ENCODE data around the gene PPP2R2D. TPM values are rescaled to one million over a fixed set of nuclear protein-coding genes. Genes with fewer than 3 reads are reported as not detected.

Gene PPP2R2D
- total RNA-seq, 1 experiment from 2014 or later: 33.2 TPM

DNA sequence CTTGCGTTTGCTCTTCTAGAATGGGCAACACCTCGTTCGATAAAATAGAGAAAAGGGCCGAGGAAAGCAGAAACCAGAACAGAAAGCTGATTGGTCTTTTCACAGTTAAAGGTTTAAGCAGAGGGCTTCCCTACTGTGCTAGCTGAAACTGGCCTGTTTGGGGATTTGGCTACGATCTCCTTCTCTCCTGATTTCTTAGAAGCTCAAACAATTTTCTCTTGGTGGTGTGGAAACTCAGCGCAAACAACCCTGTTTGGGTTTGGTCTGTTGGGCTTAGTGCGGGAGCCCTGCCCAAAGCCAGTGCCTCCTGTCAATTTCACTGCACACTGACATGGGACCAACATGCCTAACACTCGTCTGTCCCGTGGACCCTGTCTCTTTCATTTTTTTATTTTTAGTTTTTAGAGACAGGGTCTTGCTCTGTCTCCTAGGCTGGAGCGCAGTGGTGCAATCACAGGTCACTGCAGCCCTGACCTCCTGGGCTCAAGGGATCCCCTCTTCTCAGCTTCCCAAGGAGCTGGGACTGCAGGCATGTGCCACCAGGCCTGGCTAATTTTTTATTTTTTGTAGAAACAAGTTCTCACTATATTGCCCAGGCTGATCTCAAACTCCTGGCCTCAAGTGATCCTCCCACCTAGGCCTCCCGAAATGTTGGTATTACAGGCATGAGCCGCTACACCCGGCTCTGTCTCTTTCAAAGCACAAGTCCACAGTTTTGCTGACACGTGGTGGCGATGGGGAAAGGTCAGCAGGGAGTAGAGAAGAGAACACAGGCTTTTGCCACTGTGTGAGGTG lies 97.4 kb downstream of the PPP2R2D start (continued):
- TF ChIP-seq, protein P1, sequence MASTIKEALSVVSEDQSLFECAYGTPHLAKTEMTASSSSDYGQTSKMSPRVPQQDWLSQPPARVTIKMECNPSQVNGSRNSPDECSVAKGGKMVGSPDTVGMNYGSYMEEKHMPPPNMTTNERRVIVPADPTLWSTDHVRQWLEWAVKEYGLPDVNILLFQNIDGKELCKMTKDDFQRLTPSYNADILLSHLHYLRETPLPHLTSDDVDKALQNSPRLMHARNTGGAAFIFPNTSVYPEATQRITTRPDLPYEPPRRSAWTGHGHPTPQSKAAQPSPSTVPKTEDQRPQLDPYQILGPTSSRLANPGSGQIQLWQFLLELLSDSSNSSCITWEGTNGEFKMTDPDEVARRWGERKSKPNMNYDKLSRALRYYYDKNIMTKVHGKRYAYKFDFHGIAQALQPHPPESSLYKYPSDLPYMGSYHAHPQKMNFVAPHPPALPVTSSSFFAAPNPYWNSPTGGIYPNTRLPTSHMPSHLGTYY (CRISPR knock-in tag; IDR thresholded peaks at IDR 0.05): no peak
- TF ChIP-seq PRRX2 (CRISPR knock-in tag; IDR thresholded peaks at IDR 0.05) (no peak), ZNF219 (CRISPR knock-in tag; IDR thresholded peaks at IDR 0.05; ENCODE audit: borderline replicate concordance) (no peak), MXD4 (CRISPR knock-in tag; IDR thresholded peaks at IDR 0.05; ENCODE audit: borderline replicate concordance) (no peak), NFATC4 (CRISPR knock-in tag; IDR thresholded peaks at IDR 0.05) (no peak)
- TF ChIP-seq, protein P2, sequence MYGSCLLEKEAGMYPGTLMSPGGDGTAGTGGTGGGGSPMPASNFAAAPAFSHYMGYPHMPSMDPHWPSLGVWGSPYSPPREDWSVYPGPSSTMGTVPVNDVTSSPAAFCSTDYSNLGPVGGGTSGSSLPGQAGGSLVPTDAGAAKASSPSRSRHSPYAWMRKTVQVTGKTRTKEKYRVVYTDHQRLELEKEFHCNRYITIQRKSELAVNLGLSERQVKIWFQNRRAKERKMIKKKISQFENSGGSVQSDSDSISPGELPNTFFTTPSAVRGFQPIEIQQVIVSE (CRISPR knock-in tag; IDR thresholded peaks at IDR 0.05; ENCODE audit: borderline replicate concordance): no peak

DNA sequence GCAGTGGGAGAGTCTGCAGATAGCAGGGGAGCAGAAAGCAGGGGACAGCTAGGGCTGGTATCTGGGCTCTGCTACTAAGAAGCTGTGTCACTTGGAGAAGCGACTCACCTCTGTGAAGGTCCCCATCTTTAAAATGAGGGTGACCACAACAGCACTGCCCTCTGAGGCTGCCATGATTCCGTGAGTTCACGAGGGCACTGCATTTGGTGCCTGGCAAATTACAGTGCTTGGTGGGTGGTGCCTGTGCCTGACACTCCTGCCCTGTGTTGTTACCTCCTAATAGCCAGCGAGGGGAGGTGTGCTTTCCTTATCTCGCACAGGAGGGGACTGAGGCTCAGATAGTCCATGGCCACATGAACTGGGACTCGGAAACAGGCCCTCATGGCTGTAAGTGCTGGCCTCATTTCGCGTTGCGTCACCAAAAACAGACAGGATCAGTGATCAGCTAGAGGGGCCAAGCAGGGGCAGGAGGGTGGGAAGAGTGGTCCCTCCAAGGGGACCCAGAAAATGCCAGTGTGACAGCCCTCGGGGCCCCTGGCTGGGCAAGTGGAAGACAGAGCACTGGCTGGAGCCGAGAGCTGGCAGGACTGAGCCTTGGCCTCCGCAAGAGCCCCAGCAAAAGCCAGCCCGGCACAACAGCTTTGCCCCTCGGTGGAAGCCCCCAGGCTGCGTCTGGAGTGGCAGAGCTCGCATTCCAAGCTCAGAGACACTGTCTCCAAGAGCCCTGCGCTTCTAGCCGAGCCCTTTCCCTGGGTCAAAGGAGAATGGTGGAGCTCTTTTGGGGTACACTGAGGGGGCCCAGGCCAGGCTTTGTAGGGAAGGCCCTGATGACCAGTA lies 98.3 kb downstream of the PPP2R2D start:
- ChIA-PET POLR2A (interaction anchor here (0.6 kb wide), 1 partner anchor 41 kb away, joined by 5 read pairs; no protein-coding TSS in a partner anchor), CTCF (interaction anchor here (0.8 to 6.7 kb wide), 7 partner anchors 10 to 143 kb away, joined by 3 to 112 read pairs (median 7); no protein-coding TSS in a partner anchor)
- peaks cover 69% of the 10 kb centered on the region for H3K4me1 Mint-ChIP-seq
- H3K27ac Mint-ChIP-seq: peak overlapping the region; percentile 95
- no peak overlapping the region for H3K4me3 Mint-ChIP-seq
- H3K36me3 Mint-ChIP-seq: no peaks in the 10 kb centered on the region
- no peaks in the 10 kb centered on the region for H3K27me3 Mint-ChIP-seq (ENCODE audit: low read depth)
- ATAC-seq: no peak
- TF ChIP-seq, protein P3, sequence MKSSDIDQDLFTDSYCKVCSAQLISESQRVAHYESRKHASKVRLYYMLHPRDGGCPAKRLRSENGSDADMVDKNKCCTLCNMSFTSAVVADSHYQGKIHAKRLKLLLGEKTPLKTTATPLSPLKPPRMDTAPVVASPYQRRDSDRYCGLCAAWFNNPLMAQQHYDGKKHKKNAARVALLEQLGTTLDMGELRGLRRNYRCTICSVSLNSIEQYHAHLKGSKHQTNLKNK (CRISPR knock-in tag; IDR thresholded peaks at IDR 0.05): no peak
- TF ChIP-seq, protein P4, sequence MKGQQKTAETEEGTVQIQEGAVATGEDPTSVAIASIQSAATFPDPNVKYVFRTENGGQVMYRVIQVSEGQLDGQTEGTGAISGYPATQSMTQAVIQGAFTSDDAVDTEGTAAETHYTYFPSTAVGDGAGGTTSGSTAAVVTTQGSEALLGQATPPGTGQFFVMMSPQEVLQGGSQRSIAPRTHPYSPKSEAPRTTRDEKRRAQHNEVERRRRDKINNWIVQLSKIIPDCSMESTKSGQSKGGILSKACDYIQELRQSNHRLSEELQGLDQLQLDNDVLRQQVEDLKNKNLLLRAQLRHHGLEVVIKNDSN (CRISPR knock-in tag; IDR thresholded peaks at IDR 0.05): no peak
- TF ChIP-seq ZNF317 (CRISPR knock-in tag; IDR thresholded peaks at IDR 0.05; ENCODE audit: borderline replicate concordance, low read depth) (no peak), NFYB (CRISPR knock-in tag; conservative IDR thresholded peaks at IDR 0.05; ENCODE audit: low read depth) (no peak), PRRX2 (CRISPR knock-in tag; IDR thresholded peaks at IDR 0.05) (no peak)
- TF ChIP-seq, protein P5, sequence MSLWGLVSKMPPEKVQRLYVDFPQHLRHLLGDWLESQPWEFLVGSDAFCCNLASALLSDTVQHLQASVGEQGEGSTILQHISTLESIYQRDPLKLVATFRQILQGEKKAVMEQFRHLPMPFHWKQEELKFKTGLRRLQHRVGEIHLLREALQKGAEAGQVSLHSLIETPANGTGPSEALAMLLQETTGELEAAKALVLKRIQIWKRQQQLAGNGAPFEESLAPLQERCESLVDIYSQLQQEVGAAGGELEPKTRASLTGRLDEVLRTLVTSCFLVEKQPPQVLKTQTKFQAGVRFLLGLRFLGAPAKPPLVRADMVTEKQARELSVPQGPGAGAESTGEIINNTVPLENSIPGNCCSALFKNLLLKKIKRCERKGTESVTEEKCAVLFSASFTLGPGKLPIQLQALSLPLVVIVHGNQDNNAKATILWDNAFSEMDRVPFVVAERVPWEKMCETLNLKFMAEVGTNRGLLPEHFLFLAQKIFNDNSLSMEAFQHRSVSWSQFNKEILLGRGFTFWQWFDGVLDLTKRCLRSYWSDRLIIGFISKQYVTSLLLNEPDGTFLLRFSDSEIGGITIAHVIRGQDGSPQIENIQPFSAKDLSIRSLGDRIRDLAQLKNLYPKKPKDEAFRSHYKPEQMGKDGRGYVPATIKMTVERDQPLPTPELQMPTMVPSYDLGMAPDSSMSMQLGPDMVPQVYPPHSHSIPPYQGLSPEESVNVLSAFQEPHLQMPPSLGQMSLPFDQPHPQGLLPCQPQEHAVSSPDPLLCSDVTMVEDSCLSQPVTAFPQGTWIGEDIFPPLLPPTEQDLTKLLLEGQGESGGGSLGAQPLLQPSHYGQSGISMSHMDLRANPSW (CRISPR knock-in tag; conservative IDR thresholded peaks at IDR 0.05; ENCODE audit: low read depth): no peak
- TF ChIP-seq, protein P6, sequence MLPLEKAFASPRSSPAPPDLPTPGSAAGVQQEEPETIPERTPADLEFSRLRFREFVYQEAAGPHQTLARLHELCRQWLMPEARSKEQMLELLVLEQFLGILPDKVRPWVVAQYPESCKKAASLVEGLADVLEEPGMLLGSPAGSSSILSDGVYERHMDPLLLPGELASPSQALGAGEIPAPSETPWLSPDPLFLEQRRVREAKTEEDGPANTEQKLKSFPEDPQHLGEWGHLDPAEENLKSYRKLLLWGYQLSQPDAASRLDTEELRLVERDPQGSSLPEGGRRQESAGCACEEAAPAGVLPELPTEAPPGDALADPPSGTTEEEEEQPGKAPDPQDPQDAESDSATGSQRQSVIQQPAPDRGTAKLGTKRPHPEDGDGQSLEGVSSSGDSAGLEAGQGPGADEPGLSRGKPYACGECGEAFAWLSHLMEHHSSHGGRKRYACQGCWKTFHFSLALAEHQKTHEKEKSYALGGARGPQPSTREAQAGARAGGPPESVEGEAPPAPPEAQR (CRISPR knock-in tag; IDR thresholded peaks at IDR 0.05): no peak
- TF ChIP-seq, protein P7, sequence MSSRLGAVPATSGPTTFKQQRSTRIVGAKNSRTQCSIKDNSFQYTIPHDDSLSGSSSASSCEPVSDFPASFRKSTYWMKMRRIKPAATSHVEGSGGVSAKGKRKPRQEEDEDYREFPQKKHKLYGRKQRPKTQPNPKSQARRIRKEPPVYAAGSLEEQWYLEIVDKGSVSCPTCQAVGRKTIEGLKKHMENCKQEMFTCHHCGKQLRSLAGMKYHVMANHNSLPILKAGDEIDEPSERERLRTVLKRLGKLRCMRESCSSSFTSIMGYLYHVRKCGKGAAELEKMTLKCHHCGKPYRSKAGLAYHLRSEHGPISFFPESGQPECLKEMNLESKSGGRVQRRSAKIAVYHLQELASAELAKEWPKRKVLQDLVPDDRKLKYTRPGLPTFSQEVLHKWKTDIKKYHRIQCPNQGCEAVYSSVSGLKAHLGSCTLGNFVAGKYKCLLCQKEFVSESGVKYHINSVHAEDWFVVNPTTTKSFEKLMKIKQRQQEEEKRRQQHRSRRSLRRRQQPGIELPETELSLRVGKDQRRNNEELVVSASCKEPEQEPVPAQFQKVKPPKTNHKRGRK (CRISPR knock-in tag; IDR thresholded peaks at IDR 0.05; ENCODE audit: borderline replicate concordance): no peak
- DNase-seq (ENCODE audit: low spot score): no peak
- no peaks in the 10 kb centered on the region for H3K9me3 Mint-ChIP-seq

All from WTC11 (cell line).